ENCODE results near the gene NOS1AP. TPM values are rescaled to one million over a fixed set of nuclear protein-coding genes. Genes with fewer than 3 reads are reported as not detected.

Gene NOS1AP
- total and polyA plus RNA-seq, 9 of the 15 experiments (the other 6 are each of a cell fraction or from before 2014, with no cell fraction given), result 0.07 to 1.5 (median 0.22) TPM

- Histone ChIP-seq H3K4me2 (ENCODE audit: insufficient read depth, low read length) (no peak overlapping the region), H3K9me3 (replicated peaks; ENCODE audit: control insufficient read depth, insufficient read depth, low read depth, low read length) (no peaks in the 10 kb centered on the region), H3K9me1 (ENCODE audit: control insufficient read depth, insufficient read depth, low read length) (no peaks in the 10 kb centered on the region), H3K79me2 (ENCODE audit: control insufficient read depth, insufficient read depth, low read length) (no peaks in the 10 kb centered on the region), H3K4me3 (no peak overlapping the region), H4K20me1 (replicated peaks; ENCODE audit: control insufficient read depth, insufficient read depth, low read length) (no peaks in the 10 kb centered on the region), H3K27ac (ENCODE audit: extremely low read depth, low read depth, low read length) (no peak overlapping the region), H3K4me1 (replicated peaks in 1 of 2; ENCODE audit: control insufficient read depth in 2 of 2, insufficient read depth in 2 of 2, low read length in 2 of 2) (peaks cover 23 to 47% of the 10 kb centered on the region in 2 experiments), H3K9ac (ENCODE audit: insufficient read depth in 1 of 2, low read depth in 2 of 2, low read length in 2 of 2) (no peak overlapping the region), H3K27me3 (ENCODE audit: control insufficient read depth in 2 of 2, insufficient read depth in 2 of 2, low read length in 2 of 2) (no peaks in the 10 kb centered on the region), H2AFZ (ENCODE audit: low read depth, low read length) (no peak overlapping the region), H3K36me3 (ENCODE audit: control insufficient read depth, insufficient read depth, low read length) (no peaks in the 10 kb centered on the region)
- no TSS peak for BruUV-seq (replicated peaks)
- no peak for FAIRE-seq
- ChIA-PET CTCF (ENCODE audit: low intra/inter-chr PET ratio) (no interaction called here), POLR2A (interaction anchor here (0.6 to 1.1 kb wide), 2 partner anchors 18 to 163 kb away, joined by 3 to 4 read pairs; no protein-coding TSS in a partner anchor)
- no peak for ATAC-seq
- no peak for DNase-seq (ENCODE audit: extremely low read depth in 1 of 4, low spot score in 3 of 4)
- intact Hi-C loops (cut with micrococcal nuclease), result no loop called here
- WGBS (ENCODE audit: insufficient coverage, low coverage, missing lambda C conversion rate), result 80% methylated on average over 8 of the region's 8 CpGs
- TF ChIP-seq MBD2 (IDR thresholded peaks at IDR 0.05; ENCODE audit: borderline replicate concordance, low read depth) (no peak), ATF7 (IDR thresholded peaks at IDR 0.05) (no peak), NFATC3 (IDR thresholded peaks at IDR 0.05) (no peak), CBFA2T3 (IDR thresholded peaks at IDR 0.05) (no peak), ZFP91 (CRISPR knock-in tag; IDR thresholded peaks at IDR 0.05) (no peak), ZBTB9 (CRISPR knock-in tag; IDR thresholded peaks at IDR 0.05) (no peak), KDM2B (CRISPR knock-in tag; IDR thresholded peaks at IDR 0.05) (no peak), RHOXF2B (CRISPR knock-in tag; conservative IDR thresholded peaks at IDR 0.05) (no peak), CREBBP (IDR thresholded peaks at IDR 0.05; ENCODE audit: low read depth, low read length) (no peak), TCF3 (CRISPR knock-in tag; IDR thresholded peaks at IDR 0.05) (no peak), KLF1 (tag; IDR thresholded peaks at IDR 0.05) (no peak), HNRNPH1 (optimal IDR thresholded peaks at IDR 0.05; ENCODE audit: low read depth, low read length) (no peak), PHF20 (IDR thresholded peaks at IDR 0.05; ENCODE audit: partially characterized antibody) (no peak)
- in situ Hi-C loops (cut with MboI), result no loop called here
Measured at GRCh38 chr1:162375463-162375862, 306.0 kb downstream of the NOS1AP start.
